ENCODE measurements around the gene MBNL1.

MBNL1 gene

DNA sequence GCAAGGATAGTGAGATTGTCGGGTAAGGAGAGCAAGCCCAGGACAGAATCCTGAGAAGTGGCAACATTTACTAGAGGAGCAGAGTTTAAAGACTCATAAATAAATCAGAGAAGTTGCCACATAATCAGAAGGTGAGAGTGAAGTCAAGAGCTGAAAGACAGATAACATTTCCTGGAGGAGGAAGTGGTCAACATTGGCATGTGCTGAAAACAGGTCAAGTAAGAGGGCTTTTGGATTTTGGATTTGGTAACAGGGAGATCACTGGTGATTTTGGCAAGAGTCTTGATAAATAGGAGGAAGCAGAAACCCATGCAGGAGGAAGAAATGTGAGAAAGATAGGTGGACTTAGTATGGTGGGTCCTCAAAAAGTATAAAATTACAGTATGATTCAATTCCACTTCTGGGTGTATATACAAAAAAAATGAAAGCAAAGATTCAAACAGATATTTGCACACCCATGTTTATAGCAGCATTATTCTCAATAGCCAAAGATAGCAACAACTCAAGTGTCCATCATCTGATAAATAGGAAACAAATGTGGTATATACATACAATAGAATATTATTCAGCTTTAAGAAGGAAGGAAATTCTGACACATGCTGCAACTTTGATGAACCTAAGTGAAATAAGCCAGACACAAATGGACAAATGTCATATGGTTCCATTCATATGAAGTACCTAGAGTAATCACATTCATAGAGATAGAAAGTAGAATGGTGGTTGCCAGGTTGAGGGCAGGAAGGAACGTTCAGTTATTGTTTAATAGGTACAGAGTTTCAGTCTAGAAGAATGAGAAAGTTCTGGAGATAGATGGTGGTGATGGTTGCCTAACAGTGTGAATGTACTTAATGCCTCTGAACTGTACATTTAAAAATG, 27.3 kb upstream of the MBNL1 start:
- H3K27ac Mint-ChIP-seq, result peak overlapping the region; percentile 78
- H3K9me3 Mint-ChIP-seq, result peaks cover 4% of the 10 kb centered on the region
- no peaks in the 10 kb centered on the region for H3K27me3 Mint-ChIP-seq (ENCODE audit: low read depth)
- H3K4me3 Mint-ChIP-seq, result peak overlapping the region; percentile 97
- no peak for DNase-seq (ENCODE audit: low spot score)
- H3K4me1 Mint-ChIP-seq (ENCODE audit: low read depth), result peaks cover 44% of the 10 kb centered on the region
- peaks cover 13% of the 10 kb centered on the region for H3K36me3 Mint-ChIP-seq (ENCODE audit: low read depth)

DNA sequence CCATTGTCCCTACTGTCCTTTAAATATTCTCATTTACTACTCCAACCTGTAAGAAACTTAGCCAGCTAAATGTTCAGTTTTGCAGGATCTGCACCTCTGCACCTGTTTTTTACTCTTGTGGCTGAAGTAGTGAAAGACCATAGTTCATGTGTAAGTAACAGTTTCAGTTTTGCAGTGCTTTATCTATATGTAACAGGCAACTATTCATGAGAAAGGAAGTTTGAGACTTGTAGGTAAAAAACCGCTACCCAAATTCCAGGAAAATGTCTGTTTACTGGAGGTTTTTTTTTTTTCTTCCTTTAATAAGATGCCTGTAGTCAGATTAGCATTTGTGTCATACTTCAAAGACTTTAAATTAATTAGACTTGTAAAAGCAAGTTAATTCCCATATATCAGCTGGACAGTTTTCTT, 25.4 kb upstream of the MBNL1 start:
- H3K4me1 Mint-ChIP-seq (ENCODE audit: low read depth), result peaks cover 41% of the 10 kb centered on the region
- peaks cover 16% of the 10 kb centered on the region for H3K36me3 Mint-ChIP-seq (ENCODE audit: low read depth)
- no peaks in the 10 kb centered on the region for H3K9me3 Mint-ChIP-seq
- no peaks in the 10 kb centered on the region for H3K27me3 Mint-ChIP-seq (ENCODE audit: low read depth)
- peak overlapping the region; percentile 95 for H3K27ac Mint-ChIP-seq
- H3K4me3 Mint-ChIP-seq, result peak overlapping the region; percentile 97
- DNase-seq (ENCODE audit: low spot score), result no peak

DNA sequence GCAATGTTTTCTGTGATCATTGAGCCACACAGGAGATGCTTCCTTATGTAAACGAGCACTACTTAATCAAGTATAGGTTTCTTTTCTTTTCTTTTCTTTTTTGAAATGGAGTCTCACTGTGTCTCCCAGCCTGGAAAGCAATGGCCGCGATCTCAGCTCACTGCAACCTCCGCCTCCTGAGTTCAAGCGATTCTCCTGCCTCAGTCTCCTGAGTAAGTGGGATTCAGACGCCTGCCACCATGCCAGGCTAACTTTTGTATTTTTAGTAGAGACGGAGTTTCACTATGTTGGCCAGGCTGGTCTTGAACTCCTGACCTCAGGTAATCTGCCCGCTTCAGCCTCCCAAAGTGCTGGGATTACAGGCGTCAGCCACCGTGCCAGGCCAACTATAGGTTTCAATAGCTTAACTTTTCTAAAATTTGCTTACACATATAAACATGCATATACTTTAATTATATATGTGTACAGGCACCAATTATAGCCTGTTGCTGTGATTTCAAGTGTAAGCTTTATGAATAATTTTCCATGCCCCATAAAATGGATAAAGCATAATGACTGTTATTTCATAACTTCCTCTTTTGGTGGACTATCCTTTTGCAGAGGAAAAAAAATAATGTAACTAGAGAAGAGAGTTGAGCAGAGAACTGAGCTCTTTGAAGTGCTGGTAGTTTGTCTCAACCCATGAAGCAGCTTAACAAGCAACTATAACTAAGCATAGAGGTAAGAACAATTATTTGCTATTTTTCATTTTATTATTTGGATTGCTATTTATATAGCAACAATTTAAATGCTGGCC, 24.8 kb upstream of the MBNL1 start:
- Mint-ChIP-seq H3K27me3 (ENCODE audit: low read depth) (no peaks in the 10 kb centered on the region), H3K4me3 (peak overlapping the region; percentile 97), H3K36me3 (ENCODE audit: low read depth) (peaks cover 16% of the 10 kb centered on the region), H3K27ac (peak overlapping the region; percentile 95), H3K9me3 (no peaks in the 10 kb centered on the region), H3K4me1 (ENCODE audit: low read depth) (peaks cover 41% of the 10 kb centered on the region)
- no peak for DNase-seq (ENCODE audit: low spot score)

DNA sequence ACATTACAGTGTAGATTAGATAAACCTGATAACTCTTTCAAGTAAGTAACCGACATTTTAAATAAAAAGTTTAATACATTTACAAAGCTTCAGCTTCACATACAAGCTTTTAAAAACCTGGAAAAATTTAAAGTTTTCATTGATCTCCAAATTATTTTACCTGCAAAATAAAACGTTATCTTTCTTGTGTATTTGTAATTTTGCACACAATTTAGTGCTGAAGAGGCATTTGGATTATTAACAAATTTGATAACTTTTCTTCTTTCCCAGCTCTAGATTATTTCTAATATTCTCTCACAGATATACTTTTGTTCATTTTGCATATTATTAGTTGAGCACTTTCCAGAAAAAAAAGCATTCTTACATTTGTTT, 24.2 kb upstream of the MBNL1 start:
- DNase-seq (ENCODE audit: low spot score), result no peak
- H3K27ac Mint-ChIP-seq, result peak overlapping the region; percentile 95
- H3K4me3 Mint-ChIP-seq, result peak overlapping the region; percentile 97
- H3K9me3 Mint-ChIP-seq, result no peaks in the 10 kb centered on the region
- peaks cover 41% of the 10 kb centered on the region for H3K4me1 Mint-ChIP-seq (ENCODE audit: low read depth)
- H3K27me3 Mint-ChIP-seq (ENCODE audit: low read depth), result no peaks in the 10 kb centered on the region
- H3K36me3 Mint-ChIP-seq (ENCODE audit: low read depth), result peaks cover 16% of the 10 kb centered on the region

DNA sequence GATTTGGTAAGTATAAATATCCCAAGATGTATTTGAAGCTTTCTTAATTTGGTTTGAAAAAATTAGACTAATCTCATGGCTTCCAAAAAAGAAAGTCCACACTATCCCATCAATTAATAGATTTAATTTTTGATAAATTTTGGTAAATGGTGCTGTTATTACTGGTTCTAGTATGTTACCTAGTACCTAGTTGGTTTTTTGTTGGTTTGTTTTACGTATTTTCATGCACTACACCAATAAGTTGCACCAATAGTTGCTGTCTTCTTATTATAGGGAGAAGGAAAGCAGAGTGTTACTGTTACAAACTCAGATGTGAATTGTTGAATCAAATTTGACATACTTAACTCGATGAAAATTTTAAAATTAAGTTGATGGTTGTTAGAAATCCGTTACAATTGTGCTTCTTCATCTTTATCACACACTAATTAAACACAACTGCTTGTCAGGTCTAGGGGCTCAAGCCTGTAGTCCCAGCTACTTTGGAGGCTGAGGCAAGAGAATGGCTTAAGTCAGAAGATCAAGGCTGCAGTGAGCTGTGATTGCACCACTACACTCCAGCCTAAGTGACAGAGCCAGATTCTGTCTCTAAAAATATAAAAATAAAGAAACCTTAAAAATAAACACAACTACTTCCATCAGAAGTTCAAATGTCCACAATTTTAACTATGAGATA, 23.1 kb upstream of the MBNL1 start:
- Mint-ChIP-seq H3K9me3 (no peaks in the 10 kb centered on the region), H3K36me3 (ENCODE audit: low read depth) (peaks cover 16% of the 10 kb centered on the region), H3K4me1 (ENCODE audit: low read depth) (peaks cover 30% of the 10 kb centered on the region), H3K27ac (peak overlapping the region; percentile 88), H3K4me3 (peak overlapping the region; percentile 88), H3K27me3 (ENCODE audit: low read depth) (no peaks in the 10 kb centered on the region)
- no peak for DNase-seq (ENCODE audit: low spot score)

DNA sequence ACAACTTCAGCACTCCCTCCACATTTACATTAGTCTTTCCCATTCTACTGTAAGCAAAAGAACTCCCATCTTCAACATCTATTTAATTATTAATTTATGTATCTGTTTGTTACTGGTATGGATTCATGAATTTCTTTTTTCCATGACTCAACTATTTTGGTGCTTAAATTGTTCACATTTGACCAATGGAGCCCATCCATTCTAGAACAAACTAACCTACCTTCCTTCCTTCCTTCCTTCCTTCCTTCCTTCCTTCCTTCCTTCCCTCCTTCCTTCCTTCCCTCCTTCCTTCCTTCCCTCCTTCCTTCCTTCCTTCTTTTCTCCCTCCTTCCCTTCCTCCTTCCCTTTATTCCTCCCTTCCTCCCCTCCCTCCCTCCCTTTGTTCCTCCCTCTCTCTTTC, 16.8 kb upstream of the MBNL1 start:
- no peak overlapping the region for H3K4me3 Mint-ChIP-seq
- H3K27ac Mint-ChIP-seq, result no peak overlapping the region
- DNase-seq (ENCODE audit: low spot score), result no peak
- H3K9me3 Mint-ChIP-seq, result peaks cover 13% of the 10 kb centered on the region
- H3K4me1 Mint-ChIP-seq (ENCODE audit: low read depth), result peaks cover 51% of the 10 kb centered on the region
- H3K36me3 Mint-ChIP-seq (ENCODE audit: low read depth), result peaks cover 40% of the 10 kb centered on the region
- H3K27me3 Mint-ChIP-seq (ENCODE audit: low read depth), result no peaks in the 10 kb centered on the region

DNA sequence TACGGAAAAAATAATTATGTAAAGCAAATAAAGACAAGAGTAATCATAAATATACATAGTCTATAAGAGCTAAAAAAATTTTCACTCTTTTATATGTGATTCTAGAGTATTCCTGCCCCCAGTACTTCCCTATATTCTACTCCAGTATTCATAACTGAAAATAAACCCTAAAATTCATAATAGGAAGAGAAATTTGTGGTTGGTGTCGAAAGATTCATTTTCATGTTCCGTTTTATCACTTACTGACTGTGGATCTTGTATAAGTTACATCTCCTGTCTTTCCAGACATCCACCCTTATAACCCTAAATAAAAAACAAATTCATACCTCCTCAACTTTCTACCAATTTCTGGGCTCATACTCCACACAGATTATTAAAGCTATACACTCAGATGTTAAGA, 16.0 kb upstream of the MBNL1 start:
- DNase-seq (ENCODE audit: low spot score), result no peak
- Mint-ChIP-seq H3K27ac (peak overlapping the region; percentile 23), H3K4me3 (peak overlapping the region; percentile 19)

DNA sequence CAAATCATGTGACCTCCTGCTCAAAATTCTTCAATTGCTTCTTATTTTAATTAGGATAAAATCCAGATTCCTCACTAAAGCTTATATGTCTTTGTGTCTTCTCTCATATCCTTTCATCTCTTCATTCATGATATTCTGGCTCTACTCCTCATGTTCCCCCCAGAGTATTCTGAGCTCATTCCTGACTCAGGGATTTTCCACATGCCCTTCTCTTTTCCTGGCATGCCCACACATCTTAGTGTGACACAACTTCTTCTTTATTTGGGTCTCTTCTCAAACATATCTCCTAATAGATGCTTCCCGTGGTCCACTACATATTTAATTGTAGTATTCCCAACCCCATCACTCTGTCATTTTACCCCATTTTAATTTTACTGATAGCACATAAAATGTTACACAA, 15.2 kb upstream of the MBNL1 start:
- Mint-ChIP-seq H3K4me3 (peak overlapping the region; percentile 22), H3K27ac (no peak overlapping the region), H3K9me3 (peaks cover 13% of the 10 kb centered on the region), H3K27me3 (ENCODE audit: low read depth) (no peaks in the 10 kb centered on the region), H3K4me1 (ENCODE audit: low read depth) (peaks cover 60% of the 10 kb centered on the region), H3K36me3 (ENCODE audit: low read depth) (peaks cover 39% of the 10 kb centered on the region)
- DNase-seq (ENCODE audit: low spot score), result no peak

More for the DNA sequence above, 16.0 kb upstream of the MBNL1 start:
- Mint-ChIP-seq H3K9me3 (peaks cover 13% of the 10 kb centered on the region), H3K4me1 (ENCODE audit: low read depth) (peaks cover 60% of the 10 kb centered on the region), H3K27me3 (ENCODE audit: low read depth) (no peaks in the 10 kb centered on the region), H3K36me3 (ENCODE audit: low read depth) (peaks cover 40% of the 10 kb centered on the region)

DNA sequence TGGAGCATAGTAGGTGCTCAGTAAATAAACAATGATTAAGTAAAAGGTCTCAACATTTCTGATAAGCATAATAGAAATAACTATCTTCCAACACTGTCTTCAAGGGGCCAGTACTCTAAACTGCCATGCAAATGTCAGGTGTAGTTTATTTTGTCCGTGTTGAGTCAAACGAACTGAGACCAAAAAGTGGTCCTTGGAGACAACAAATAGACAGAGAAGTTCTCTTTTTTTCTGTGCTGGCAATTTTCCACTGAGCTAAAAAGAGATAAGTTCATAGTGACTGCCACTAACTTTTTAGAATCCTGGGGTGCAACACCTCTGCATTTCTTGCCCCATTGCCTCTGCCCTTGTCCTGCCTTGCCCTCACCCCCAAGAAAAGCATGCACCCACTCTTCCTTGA, 14.7 kb upstream of the MBNL1 start:
- Mint-ChIP-seq H3K27ac (peak overlapping the region; percentile 42), H3K4me1 (ENCODE audit: low read depth) (peaks cover 66% of the 10 kb centered on the region), H3K27me3 (ENCODE audit: low read depth) (no peaks in the 10 kb centered on the region), H3K9me3 (peaks cover 13% of the 10 kb centered on the region), H3K36me3 (ENCODE audit: low read depth) (peaks cover 39% of the 10 kb centered on the region), H3K4me3 (peak overlapping the region; percentile 52)
- DNase-seq (ENCODE audit: low spot score), result no peak

DNA sequence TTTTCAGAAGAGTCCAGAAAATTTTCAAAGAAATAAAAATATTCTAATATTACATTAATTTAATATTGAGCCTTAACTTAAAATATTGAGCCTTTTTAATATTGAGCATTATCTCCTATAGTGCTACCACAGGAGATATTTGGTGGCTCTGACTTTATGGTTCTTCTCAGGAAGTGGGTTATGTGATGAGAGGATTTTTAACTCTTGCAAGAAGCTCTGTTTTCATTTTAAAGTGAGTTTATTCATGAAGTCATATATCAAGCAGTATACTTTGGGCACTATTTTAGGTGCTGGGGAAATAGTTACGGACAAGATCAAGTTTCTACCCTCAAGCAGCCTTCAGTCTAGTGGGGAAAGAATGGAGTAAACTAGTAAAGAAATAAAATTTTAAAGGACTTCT, 13.4 kb upstream of the MBNL1 start:
- Mint-ChIP-seq H3K9me3 (peaks cover 13% of the 10 kb centered on the region), H3K27ac (peak overlapping the region; percentile 67), H3K27me3 (ENCODE audit: low read depth) (no peaks in the 10 kb centered on the region), H3K36me3 (ENCODE audit: low read depth) (peaks cover 45% of the 10 kb centered on the region), H3K4me3 (peak overlapping the region; percentile 65), H3K4me1 (ENCODE audit: low read depth) (peaks cover 76% of the 10 kb centered on the region)
- no peak for DNase-seq (ENCODE audit: low spot score)

DNA sequence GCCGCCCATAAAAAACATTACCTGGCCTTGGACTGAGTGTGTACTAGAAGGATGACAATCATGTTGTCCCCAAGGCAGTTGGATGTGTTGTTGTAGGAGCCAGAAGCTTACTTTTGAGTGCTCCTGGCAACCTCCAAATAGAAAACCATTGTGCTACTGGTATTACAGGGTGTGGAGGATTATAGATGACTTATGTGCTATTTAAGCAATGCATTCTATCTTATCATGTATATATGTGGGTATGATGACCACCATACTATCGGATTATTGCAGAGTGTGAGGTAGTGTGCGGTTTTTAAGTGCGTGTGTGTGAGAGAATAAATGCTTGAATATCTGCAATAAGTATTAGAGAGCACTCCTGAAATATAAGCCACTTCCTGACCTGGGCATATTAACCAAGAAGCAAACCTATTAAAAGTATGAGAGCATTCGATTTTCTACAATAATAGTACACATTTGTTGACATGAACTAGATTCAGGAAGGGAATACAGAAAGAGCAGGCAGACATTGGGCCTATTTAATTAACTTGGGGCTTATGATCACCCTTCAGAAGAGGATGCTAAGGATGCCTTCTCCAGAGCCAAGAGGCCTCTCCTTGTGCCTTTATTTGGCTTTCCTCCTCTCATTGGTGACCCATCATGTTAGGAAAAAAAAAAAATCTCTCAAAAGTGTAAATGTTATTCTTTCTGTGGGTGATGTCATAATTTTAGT, 11.7 kb upstream of the MBNL1 start:
- Mint-ChIP-seq H3K27me3 (ENCODE audit: low read depth) (no peaks in the 10 kb centered on the region), H3K4me3 (peak overlapping the region; percentile 65), H3K4me1 (ENCODE audit: low read depth) (peaks cover 83% of the 10 kb centered on the region), H3K27ac (peak overlapping the region; percentile 93), H3K9me3 (peaks cover 7% of the 10 kb centered on the region), H3K36me3 (ENCODE audit: low read depth) (peaks cover 46% of the 10 kb centered on the region)
- DNase-seq (ENCODE audit: low spot score), result no peak

DNA sequence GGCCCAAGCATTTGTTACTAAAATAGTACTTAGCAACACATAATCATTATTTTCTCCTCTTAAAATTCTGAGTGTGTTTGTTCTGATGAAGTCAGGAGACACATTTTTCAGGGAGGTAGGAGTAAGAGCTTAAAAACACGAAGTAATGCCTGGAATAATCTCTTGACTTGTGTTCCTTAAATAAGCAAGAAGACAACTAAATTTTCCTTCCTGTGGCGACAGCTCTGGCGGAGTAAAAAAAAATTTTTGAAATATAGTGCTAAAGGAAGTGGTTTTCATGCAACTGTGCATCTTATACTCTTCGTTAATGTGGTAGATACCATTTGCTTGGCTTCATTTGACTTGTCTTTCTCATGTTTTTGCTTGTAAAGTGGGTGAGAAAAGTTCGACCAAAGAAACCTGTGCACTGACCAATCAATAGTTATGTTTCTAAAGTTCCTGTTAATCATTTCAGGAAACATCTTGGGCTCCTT, 11.1 kb upstream of the MBNL1 start:
- peaks cover 7% of the 10 kb centered on the region for H3K9me3 Mint-ChIP-seq
- DNase-seq (ENCODE audit: low spot score), result no peak
- no peaks in the 10 kb centered on the region for H3K27me3 Mint-ChIP-seq (ENCODE audit: low read depth)
- H3K4me3 Mint-ChIP-seq, result peak overlapping the region; percentile 65
- peaks cover 83% of the 10 kb centered on the region for H3K4me1 Mint-ChIP-seq (ENCODE audit: low read depth)
- H3K36me3 Mint-ChIP-seq (ENCODE audit: low read depth), result peaks cover 47% of the 10 kb centered on the region
- peak overlapping the region; percentile 93 for H3K27ac Mint-ChIP-seq

Data from T-helper 2 cell treated with Interferon-gamma antibody and Interleukin-4, amounts not matched to agents 5 μg/mL and 100 μg/mL, for 36 hours (primary cell).